HG02588 (cell line): ENCODE data around the gene ANO4.

Experiments
- ATAC-seq: cut with Tn5 transposase; IDR thresholded peaks from one replicate; pipeline ENCODE4 v1.9.1; 2021; ENCODE audit warnings: mild to moderate bottlenecking, moderate library complexity; ENCODE audit not compliant: unreplicated experiment

Gene ANO4

GRCh38 chr12:101166866-101167265 lies 372.3 kb downstream of the ANO4 start:
- ATAC-seq: no peak

DNA sequence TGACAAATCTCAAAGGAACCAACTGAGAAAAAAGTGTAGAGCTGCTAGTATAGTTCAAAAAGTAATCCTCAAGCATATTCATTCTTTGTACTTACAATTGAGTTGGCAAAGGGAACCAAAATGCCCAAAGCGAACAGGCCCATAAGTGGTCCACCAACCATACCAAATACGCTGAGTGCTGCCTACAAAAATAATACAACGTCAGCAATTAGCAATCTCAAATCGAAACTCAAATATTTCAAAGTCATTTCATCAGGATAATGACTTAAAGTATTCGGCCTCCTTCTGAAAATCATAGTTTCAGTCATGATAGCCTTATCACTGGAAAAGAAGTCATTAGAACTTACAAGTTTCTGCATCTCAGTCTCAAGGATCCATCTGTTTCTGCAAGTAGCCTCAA lies 373.4 kb downstream of the ANO4 start:
- ATAC-seq: no peak

- no peak for ATAC-seq
Observed at GRCh38 chr12:101172316-101172715, 377.7 kb downstream of the ANO4 start.

DNA sequence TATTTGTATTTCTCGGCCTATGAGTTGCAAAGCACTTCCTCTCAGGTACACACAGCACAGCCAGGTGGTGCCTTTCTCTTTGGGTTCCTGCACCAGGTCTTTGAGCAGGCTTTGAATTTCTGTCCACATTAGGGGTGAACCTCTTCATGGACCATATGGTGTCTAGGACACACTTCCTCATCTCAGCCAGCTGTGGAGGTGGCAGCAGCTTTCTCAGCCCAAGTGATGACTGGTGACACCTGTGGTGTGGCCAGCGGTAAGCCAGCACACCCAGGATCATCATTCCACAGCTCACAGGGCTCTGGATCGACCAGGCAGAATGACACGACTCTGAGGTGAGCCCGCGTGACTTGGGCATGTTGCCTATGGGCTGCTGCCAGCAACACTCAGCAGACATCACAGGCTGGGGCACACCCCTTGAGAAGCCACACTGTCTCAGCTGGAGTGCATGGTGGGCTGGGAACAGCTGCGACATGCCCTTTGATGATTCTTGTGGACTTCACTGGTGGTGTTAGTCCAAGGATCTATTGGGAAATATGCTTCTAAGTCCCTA lies 378.7 kb downstream of the ANO4 start:
- no peak for ATAC-seq

DNA sequence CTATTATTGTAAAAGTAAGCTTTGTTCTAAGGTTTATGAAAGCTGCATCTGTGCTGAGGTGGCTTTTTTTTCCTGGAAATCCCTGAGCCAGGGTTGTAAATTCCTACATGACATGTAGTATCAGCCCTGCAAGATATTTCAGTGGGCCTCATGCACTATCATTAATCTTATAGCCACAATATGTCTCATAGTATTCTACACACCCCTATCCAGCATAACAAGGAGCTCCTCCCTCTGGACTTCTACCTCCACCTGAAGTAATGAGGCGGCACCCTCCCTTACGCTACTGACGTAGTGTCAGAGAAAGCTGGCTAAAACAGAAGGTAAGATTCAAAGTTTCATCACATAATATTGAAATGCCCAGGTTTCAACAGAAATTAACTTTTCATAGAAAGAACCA lies 380.0 kb downstream of the ANO4 start:
- ATAC-seq: no peak
